Right ventricle myocardium inferior (tissue), 1 donor: ENCODE results near the gene ATP5IF1. TPM values are rescaled to one million over a fixed set of nuclear protein-coding genes. Genes with fewer than 3 reads are reported as not detected.

Experiments
- ATAC-seq: fragments of 200-7000 bp; cut with Tn5 transposase; one replicate; pipeline ENCODE4 v1.9.1; 2020; ENCODE audit warnings: mild to moderate bottlenecking, moderate library complexity
- DNase-seq: peaks from one replicate; pipeline ENCODE4 v3.0.0; 2021; ENCODE audit errors: missing footprints
- intact Hi-C: fragments of 100-400 bp; cut with DNase I; formaldehyde crosslinking; loops from one replicate; pipeline ENCODE4 v1.11.0; 2022
- long read RNA-seq: library from polyadenylated mRNA; unstranded; transcript quantifications from one replicate; pipeline ENCODE4 v2.0.0, GENCODE V29; 2021
- total RNA-seq: library from RNA; stranded (reverse); fragmentation: NEBNext Ultra II Directional; extraction: Animal tissue kit (Norgen Biotek cat#: 25700); gene quantifications from one replicate; pipeline ENCODE4 v1.2.1, GENCODE V29; 2021
- donor health status: DM: no; HTN: yes; CAD: no; lungs with severe emphysema.

The ATP5IF1 gene
- 355 TPM for total RNA-seq
- long read RNA-seq, transcript ATP5IF1-201 (3 exons, 494 nt): major isoform, 118 of 130 reads
- long read RNA-seq, partial matches to known transcripts: 3 of 130 reads
- long read RNA-seq, other reads (novel, unspliced or antisense): 3 of 130 reads

DNA sequence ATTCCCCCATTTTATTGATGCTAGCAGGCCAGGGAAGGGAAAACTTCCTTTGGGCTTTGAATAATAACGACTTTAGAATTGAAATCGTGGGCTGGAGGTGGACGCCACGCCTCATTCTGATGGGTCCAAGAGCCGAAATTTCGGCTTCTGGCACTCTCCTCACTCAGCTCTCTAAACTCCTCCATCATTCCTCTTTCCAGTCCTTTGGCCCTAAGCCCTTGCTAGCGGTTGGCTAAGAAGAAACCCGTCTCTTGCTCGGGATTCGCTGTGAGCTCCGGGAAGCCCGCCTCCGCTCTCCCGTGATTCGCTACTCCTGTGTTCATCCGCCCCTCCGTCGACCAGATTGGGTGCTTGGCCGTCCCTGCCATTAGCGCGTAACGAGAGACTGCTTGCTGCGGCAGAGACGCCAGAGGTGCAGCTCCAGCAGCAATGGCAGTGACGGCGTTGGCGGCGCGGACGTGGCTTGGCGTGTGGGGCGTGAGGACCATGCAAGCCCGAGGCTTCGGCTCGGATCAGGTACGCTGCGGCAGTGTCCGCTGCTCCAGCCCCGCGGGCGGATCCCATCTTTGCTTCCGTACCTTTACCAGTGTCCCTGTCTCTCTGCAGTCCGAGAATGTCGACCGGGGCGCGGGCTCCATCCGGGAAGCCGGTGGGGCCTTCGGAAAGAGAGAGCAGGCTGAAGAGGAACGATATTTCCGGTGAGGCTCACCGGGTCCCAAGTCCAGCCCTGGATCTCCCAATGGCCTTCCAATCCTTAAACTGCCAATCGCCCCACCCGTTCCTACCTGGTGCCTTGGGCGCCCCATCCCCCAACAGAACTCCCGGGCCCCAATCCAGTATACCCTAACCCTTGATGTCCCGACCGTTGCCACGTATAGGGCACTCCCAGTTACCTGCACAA, at the start of gene ATP5IF1:
Gene ATP5IF1 (plus strand): TSS at position 370 of the 901 bp plus-strand sequence. CDS start 60 bp downstream, at position 430.
- DNase-seq (peak; percentile 99), ATAC-seq (peak; percentile 96)
- intact Hi-C loops: loop anchor here (10.0 kb wide), 1 partner anchor 499 kb away; the partner anchor contains the start of gene YTHDF2

DNA sequence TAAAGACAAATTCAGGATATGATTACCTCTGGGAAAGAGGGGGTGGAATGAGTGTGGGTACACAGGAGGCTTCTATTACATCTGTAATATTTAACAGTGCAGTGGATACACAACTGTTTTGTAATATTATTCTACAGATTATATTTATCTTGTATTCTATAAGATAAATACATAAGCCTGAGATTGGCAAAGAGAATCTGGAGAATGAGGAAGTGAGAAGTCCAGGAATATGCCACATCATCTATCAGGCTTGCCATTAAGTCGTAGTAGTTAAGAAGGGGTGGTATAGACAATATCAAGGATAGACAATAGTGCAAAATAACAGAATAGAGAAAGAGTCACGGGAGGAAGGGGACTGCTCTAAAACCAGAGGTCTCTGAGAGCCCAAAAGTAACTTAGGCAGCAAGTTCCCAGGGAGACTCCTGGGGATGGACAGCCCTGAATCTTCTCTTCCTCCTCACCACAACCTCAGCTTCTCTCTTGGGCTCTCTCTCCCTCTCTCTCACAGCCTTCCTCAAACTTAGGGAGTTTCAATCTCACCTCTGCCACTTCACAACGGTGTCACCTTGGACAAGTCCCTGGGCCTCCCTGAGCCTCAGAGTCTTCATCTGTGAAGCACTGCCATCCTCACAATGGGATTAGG, 45.5 kb upstream of the ATP5IF1 start:
- intact Hi-C loops: no loop called here
- ATAC-seq (no peak), DNase-seq (no peak)

DNA sequence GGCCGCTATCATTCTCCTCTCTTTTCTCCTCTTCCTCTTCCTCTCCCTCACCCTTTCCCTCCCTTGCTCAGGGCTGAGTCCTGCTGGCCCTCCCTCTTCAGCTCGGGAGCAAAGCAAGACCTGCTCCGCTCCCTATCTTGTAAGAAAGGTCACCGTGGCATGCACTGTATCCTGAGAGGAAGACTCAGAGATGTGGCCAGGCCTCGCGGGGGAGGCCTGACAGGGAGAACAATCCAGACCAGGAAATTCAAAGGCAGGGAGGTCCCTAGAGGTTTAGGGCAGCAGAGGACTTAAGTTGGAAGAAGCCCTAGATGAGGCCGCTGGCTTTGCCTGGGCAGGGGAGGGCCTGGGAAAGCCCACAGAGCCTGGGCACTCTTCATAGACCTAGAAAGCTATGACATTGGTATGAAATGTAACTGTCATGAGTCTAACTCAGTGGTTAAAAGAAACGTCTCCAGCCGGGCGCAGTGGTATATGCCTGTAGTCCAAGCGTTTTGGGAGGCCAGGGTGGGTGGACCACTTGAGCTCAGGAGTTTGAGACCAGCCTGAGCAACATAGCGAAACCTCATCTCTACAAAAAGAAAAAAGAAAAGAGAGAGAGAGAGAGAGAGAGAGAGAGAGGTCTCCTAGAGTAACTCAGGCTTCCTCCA, 44.8 kb upstream of the ATP5IF1 start:
- no peak for DNase-seq
- no peak for ATAC-seq
- intact Hi-C loops: no loop called here

DNA sequence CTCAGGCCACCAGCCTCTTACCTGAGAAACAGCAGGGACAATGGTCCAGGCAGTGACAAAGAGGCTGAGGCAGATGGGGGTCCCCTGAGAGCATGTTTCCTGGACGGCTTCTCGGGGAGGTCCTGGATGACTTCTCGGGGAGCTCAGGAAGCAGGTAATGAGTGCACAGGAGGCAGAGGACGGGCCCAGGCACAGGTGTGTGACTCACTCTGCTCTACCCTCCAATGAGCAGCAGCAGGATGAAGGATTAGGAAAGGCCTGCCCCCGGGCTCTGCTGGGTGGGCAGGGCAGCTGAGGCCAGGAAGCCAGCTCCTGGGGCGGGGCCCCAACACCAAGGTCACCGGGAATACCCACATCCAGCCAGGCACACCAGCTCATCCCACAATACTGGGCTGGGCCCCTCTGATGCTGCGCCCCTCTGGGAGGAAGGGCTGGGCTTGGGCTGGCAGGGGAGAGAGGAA, 42.2 kb upstream of the ATP5IF1 start:
- DNase-seq: no peak
- no peak for ATAC-seq
- intact Hi-C loops: no loop called here

DNA sequence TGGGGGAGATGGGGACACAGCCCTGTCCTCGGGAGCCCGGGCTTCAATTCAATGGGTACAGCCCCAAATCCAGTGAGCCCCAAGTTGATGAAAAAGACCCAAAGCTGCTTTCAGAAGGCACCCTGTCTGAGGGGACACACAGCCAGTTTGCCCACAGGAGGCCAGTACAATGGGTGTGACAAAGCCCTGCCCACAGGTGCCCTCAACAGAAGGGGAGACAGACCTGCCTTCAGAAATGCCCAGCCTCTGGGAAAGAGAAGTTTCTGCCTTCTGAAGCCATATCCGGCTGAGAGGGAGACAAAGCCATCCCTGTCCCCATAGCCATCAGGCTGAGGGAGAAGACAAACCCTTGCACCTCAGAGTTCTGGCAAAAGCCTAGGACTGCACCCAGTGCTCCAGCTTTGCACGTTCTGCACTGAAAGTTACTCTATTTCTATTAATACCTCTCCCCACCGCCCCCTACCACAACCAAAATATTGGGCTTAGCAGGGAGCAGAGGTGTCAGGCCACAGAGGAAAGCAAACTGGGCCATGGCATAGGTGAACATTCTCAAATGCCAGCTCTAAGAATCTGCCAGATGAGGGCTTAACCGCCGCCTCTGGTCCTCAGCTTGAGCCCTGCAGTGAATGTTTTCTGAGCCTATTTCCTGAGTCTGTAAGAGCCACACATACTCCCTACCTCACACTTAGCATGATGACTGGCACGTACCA, 41.4 kb upstream of the ATP5IF1 start:
- ATAC-seq (no peak), DNase-seq (no peak)
- intact Hi-C loops: no loop called here

DNA sequence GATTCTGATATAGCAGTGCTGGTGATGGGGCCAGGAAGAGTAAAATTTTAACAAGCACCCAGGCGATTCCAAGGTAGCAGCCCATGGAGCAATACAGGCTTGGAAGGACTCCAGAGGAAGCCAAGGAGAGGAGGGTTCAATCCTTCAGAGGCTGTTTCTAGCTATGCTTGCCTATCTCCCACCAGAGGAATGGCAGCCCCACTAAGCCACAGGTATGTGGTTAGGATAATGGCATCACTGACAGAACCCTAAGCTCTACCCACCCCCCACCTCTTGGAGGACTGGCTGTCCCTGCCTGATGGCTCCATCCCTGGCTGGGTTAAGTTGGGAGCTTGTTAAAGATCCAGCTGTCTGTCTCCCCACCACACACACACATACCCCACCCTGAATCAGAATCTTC, 40.1 kb upstream of the ATP5IF1 start:
- intact Hi-C loops: no loop called here
- ATAC-seq: no peak
- no peak for DNase-seq

DNA sequence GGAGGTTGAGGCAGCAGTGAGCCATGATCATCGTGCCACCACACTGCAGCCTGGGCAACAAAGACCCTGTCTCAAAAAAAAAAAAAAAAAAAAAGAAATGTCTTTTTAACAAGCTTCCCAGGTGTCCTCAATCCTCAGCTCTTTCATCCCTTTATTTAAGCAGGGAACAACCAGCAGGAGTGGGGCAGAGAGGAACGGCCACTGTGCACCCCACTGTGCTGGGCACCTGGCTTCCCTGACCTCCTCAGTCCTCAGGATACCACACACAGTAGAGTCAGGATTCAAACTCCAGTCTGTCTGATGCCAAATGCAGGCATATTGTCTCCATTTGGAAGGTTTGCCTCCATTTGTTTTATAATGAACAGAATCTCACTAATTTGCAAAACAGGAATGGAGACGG, 39.6 kb upstream of the ATP5IF1 start:
- DNase-seq (no peak), ATAC-seq (no peak)
- intact Hi-C loops: no loop called here

DNA sequence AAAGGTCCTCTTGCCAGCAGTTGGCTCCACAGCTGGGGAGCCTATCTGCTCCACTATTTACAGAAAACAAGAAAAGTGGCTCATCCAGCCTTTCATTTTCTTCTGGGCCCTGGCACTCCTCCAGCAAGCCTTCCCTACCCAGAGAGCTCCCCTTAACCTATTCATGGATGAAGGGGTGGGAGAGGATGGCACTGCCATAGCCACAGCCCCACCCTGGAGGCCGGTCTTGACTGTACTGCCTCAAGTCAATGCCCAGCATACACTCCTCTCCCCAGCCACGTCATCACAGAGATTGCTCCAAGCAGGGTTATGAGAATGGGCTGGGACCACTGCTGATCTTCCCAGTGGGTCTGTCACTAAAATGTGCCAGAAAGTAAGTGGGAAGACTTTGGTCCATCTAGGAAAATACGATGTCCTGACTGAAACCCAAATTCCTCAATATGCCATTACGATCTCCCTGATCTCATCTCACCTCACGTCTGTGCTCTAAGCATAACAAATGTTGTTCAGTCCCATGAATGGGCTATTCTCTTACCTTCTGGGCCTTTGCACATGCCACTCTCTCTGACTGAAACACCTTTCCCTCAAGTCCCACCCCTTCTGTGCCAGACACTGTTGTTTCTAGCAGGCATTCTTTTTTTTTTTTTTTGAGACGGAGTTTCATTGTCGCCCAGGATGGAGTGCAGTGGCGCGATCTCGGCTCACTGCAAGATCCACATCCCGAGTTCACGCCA, 38.1 kb upstream of the ATP5IF1 start:
- DNase-seq (no peak), ATAC-seq (no peak)
- intact Hi-C loops: no loop called here

DNA sequence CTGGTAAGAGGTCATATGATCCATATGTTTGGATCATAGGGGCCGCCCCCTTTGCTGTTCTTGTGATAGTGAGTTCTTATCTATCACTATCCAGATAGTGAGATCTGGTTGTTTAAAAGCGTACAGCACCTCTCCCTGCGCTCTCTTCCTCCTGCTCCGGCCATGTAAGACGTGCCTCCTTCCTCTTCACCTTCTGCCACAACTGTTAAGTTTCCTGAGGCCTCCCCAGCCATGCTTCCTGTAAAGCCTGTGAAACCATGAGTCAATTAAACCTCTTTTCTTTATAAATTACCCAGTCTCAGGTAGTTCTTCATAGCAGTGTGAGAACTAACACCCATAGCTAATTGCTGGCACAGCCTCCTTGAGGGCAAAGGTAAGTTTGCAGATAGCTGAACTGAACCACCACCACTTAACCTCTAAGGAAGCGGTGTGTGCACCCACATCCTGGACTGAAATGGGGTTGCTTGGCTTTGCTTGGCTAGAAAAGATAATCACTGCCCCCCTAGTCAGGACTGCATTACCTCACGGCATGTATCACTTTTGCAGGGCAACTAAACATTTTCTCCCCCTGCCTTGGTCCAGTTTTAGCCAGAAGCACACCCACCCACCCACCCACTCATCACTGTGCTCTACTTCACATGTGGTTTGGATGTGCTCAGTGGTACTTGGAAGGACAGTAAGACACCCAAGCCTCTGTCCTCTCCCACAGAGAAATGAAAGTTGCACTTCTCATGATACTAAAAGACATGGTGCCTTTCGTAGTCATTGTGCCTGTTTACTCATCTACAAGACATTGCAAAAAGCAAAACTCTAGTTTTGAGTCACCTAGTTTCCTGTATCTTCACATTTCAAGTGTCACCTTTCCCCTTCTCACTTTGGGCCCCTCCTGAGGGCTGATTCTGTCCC, 36.3 kb upstream of the ATP5IF1 start:
- ATAC-seq: no peak
- no peak for DNase-seq
- intact Hi-C loops: no loop called here

DNA sequence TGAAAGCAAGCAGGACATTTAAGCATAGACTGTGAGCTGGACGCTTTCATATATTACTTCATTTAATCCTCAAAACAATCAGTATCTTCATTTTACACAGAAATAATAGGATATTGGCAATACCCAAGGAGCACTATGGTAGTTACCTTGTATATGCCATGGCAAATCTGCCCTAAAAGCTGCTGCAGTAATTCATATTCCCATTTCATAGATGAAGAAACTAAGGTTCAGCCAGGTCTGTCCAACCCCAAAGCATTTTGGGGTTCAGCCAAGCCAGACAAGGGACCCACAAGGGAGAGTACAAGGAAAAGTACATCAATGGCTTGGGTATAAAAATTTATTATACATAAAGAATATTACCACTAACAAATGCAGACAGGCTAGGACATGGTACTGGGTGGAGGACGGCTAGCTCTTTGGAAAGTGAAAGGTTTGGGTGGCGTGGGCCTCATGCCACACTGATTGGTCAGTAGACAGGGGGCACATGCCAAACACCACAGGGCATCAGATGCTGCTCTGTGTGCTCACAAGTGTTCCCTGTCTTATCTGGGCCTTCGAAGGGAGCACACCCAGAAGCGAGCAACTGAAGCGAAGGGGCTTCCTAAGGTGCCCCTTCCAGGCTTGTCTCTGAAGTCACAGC, 35.6 kb upstream of the ATP5IF1 start:
- DNase-seq (no peak), ATAC-seq (no peak)
- intact Hi-C loops: no loop called here

DNA sequence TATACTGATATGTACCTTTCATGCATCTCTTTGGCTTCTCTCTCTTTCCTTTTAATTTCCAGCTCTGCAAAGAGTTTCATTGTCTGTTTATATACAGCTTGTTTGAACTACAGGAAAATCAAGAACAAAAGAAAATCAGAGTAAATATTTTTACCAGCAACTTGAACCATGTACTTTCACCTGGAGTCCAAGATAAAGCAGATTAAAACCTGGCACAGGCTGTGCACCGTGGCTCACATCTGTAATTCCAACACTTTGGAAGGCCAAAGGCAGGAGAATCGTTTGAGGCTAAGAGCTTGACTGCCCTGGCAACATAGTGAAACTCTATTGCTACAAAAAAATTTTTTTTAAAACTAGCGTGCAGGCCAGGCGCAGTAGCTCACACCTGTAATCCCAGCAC, 30.7 kb upstream of the ATP5IF1 start:
- ATAC-seq: no peak
- intact Hi-C loops: loop anchor here (5.0 kb wide), 1 partner anchor 348 kb away; no protein-coding TSS in a partner anchor
- DNase-seq: no peak

DNA sequence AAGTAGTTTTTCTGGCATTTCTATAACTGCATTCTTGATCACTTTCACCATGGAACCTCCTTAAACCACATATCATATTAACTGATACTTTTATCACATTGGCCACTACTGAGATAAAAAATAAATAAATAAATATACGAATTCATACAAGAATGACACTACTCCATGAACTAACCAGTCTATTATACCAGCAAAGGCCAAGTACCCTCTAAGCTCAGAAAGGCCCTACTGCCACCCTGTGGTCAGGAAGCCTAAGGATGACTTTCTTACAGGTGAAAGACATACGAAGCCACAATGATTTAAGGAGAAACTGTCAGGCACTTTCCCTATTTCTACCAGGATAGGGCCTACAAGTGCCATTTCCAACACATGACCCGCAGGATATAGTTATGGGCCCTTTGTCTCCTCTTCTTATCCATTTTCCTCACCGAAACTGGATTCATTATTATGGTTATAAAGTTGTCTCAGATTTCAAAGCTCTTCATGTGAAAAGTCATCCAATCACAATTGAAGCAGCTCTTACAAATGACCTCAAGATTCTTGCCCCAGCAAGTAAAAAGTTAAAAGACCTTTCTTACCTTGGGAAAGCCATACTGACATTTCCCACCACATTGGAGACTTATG, 27.0 kb upstream of the ATP5IF1 start:
- DNase-seq (no peak), ATAC-seq (peak; percentile 67)
- intact Hi-C loops: loop anchor here (1.0 to 5.0 kb wide), 2 partner anchors 118 to 352 kb away; no protein-coding TSS in a partner anchor

DNA sequence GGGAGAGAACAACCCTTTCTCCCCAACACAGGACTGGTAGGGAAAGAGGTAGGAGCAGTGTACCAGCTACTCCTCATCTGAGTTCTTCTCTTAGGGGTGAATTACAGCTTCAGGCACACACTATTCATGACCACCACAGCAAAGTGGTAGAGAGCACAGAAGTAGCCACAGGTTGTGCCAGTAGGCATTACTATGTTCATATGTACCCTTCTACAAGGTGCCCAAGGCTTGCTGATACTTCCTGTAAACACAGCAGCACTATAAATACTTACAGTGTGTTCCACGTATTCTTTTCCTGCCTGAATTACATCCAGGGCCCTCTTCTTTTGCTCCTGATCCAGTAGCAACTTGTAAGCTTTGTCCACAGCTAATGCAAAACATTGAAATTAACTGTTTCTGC, 26.2 kb upstream of the ATP5IF1 start:
- ATAC-seq (no peak), DNase-seq (no peak)
- intact Hi-C loops: loop anchor here (1.0 to 5.0 kb wide), 2 partner anchors 118 to 352 kb away; no protein-coding TSS in a partner anchor

DNA sequence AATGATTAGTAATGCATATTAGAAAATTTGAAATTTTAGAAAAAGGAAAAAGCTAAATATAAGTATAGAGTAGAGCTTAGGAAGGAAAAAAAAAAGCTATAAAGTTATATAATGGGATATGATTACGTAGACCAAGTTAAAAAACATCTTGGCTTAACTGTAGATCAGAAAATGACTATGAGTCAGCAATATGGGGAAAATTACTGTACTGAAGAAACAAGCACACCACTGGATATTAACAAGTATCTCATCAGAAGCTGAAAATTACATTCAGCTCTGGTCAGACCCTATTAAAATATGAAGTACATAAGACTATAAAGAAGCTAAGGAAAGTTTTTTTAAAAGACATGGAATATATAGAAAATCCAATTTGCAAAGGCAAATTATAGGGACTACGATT, 22.6 kb upstream of the ATP5IF1 start:
- intact Hi-C loops: no loop called here
- DNase-seq (no peak), ATAC-seq (no peak)

DNA sequence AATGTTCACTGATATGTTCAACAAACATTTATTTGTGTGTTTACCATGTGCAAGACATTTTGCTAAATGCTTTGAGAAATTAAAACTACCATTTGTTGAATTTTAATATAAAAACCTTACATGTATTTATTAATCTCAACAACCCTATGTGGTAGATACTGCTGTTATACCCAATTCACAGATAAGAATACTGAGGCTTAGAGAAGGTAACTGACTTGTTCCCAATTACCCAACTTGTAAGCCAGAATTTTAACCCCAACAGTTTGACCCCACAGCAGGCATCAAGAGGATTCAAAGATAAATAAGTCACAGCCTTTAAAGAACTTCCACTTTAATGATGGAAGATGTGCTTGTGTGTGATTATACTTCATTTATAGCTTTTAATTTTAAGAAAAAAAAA, 6.8 kb upstream of the ATP5IF1 start:
- intact Hi-C loops: no loop called here
- ATAC-seq (no peak), DNase-seq (no peak)

DNA sequence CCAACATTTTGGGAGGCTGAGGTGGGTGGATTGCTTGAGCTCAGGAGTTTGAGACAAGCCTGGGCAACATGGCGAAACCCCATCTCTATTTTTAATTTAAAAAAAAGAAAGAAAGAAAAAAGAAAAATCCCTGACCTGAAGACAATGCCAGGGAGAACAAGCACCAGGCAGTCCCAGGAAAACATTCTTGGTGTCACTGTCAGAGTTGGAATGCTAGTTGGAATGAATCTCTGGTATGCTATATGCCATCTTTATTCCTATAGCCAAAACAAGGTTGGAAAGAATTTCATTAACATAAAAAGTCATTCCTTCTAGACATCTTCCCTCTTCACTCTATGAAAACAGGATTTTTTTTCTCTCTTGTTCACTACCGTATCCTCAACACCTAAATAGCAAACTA, 5.9 kb upstream of the ATP5IF1 start:
- ATAC-seq (no peak), DNase-seq (no peak)
- intact Hi-C loops: loop anchor here (10.0 kb wide), 1 partner anchor 505 kb away; the partner anchor contains the start of gene YTHDF2
